Calu3 (cell line): Measurements from ENCODE around the gene BSND. TPM values are rescaled to one million over a fixed set of nuclear protein-coding genes. Genes with fewer than 3 reads are reported as not detected.
A peak's percentile ranks its signal among the peaks of the same experiment; 100 is the strongest.

Experiments
- BruUV-seq: library from RNA; stranded (reverse); fragments of 400-500 nt; replicated peaks from 2 replicates; lab custom pipeline; 2021; lab: Mats Ljungman, UMichigan
- CTCF ChIA-PET: fragments of 300-600 bp; sonication (Branson Sonifier 250); formaldehyde crosslinking; loops from one replicate; lab custom pipeline; 2022; ENCODE audit warnings: antibody characterized with exemption; lab: Charles Lee
- DNase-seq: peaks from one replicate; pipeline ENCODE4 v3.0.0; 2022
- H3K27ac Mint-ChIP-seq: one replicate; pipeline ENCODE4 v1.8.0; 2022; ENCODE audit warnings: mixed read lengths; ENCODE audit not compliant: unreplicated experiment
- H3K27me3 Mint-ChIP-seq: one replicate; pipeline ENCODE4 v1.8.0; 2022; ENCODE audit warnings: mixed read lengths; ENCODE audit not compliant: unreplicated experiment
- H3K36me3 Mint-ChIP-seq: one replicate; pipeline ENCODE4 v1.8.0; 2022; ENCODE audit warnings: mild to moderate bottlenecking, moderate library complexity, mixed read lengths; ENCODE audit not compliant: insufficient read depth, unreplicated experiment
- H3K4me1 Mint-ChIP-seq: one replicate; pipeline ENCODE4 v1.8.0; 2022; ENCODE audit warnings: mild to moderate bottlenecking, low read depth, mixed read lengths; ENCODE audit not compliant: unreplicated experiment
- H3K4me3 Mint-ChIP-seq: one replicate; pipeline ENCODE4 v1.8.0; 2022; ENCODE audit warnings: mild to moderate bottlenecking, low read depth, moderate library complexity, mixed read lengths; ENCODE audit not compliant: unreplicated experiment
- H3K9me3 Mint-ChIP-seq: one replicate; pipeline ENCODE4 v1.8.0; 2022; ENCODE audit warnings: low read depth, mixed read lengths; ENCODE audit not compliant: unreplicated experiment
- intact Hi-C: fragments of 100-400 bp; cut with micrococcal nuclease; formaldehyde crosslinking; loops from one replicate; pipeline ENCODE4 v1.10.0; 2022; ENCODE audit not compliant: unreplicated experiment
- total RNA-seq: library from RNA; stranded (reverse); gene quantifications from 2 replicates; pipeline ENCODE4 v1.2.3, GENCODE V29; 2022
- TF ChIP-seq, protein P1 (sequence below): fragments of 200-600 bp; IDR thresholded peaks from one replicate; pipeline ENCODE4 v1.8.0; 2022; ENCODE audit warnings: antibody characterized with exemption; ENCODE audit not compliant: unreplicated experiment

Gene BSND
- total RNA-seq, 1 experiment from 2014 or later: not detected

- Mint-ChIP-seq H3K36me3 (no peaks in the 10 kb centered on the region), H3K4me3 (no peak overlapping the region), H3K9me3 (peaks cover 2% of the 10 kb centered on the region), H3K27me3 (no peaks in the 10 kb centered on the region), H3K4me1 (peaks cover 53% of the 10 kb centered on the region), H3K27ac (no peak overlapping the region)
- BruUV-seq: no TSS peak
- CTCF ChIA-PET: interaction anchor here (0.6 to 2.3 kb wide), 5 partner anchors 38 to 333 kb away, joined by 3 to 43 read pairs (median 9); no protein-coding TSS in a partner anchor
- TF ChIP-seq, protein P1, sequence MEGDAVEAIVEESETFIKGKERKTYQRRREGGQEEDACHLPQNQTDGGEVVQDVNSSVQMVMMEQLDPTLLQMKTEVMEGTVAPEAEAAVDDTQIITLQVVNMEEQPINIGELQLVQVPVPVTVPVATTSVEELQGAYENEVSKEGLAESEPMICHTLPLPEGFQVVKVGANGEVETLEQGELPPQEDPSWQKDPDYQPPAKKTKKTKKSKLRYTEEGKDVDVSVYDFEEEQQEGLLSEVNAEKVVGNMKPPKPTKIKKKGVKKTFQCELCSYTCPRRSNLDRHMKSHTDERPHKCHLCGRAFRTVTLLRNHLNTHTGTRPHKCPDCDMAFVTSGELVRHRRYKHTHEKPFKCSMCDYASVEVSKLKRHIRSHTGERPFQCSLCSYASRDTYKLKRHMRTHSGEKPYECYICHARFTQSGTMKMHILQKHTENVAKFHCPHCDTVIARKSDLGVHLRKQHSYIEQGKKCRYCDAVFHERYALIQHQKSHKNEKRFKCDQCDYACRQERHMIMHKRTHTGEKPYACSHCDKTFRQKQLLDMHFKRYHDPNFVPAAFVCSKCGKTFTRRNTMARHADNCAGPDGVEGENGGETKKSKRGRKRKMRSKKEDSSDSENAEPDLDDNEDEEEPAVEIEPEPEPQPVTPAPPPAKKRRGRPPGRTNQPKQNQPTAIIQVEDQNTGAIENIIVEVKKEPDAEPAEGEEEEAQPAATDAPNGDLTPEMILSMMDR: no peak
- intact Hi-C loops: loop anchor here (2.0 kb wide), 1 partner anchor 19 kb away; no protein-coding TSS in a partner anchor
- no peak for DNase-seq
Measured at GRCh38 chr1:54951810-54952226, 46.9 kb upstream of the BSND start.

DNA sequence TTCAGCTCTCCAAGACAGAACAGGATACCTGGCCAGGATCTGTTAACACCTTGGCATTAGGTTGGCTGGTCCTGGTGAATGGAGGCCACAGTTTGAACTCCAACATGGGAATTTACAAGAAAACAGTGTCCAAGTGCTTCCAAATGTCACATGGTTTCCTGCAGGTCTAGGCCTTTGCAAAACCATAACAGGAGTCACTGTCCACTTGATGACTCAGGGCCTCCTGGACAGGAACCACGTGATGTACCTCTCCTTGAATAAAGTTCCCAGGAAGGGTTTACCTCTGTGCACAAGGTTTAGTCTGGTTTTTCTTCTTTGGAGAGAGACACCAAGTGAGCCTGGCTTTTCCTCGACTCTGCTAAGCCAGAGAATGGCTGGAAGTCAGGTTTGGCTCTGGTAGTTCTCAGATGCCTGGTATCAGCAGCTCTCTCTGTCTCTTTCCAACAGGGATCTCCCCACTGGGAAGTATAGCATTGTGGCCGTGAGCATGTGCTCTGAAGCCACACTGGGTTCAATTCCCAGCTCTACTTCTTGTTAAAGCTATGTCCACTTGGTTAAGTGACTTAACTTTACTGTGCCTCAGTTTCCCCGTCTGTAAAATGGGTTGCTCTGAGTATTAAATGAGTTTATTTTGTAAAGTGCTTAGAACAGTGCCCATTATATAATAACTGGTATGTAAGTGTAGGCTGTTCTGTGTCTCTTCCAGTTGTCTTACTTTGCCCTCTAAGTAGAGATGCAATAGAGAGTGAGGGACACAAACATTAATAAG is 45.6 kb upstream of the BSND start:
- Mint-ChIP-seq H3K27me3 (no peaks in the 10 kb centered on the region), H3K4me1 (peaks cover 53% of the 10 kb centered on the region), H3K4me3 (no peak overlapping the region), H3K9me3 (peaks cover 8% of the 10 kb centered on the region), H3K27ac (no peak overlapping the region), H3K36me3 (no peaks in the 10 kb centered on the region)
- DNase-seq: peak; percentile 42
- CTCF ChIA-PET: interaction anchor here (1.3 kb wide), 1 partner anchor 69 kb away, joined by 4 read pairs; no protein-coding TSS in a partner anchor
- BruUV-seq: no TSS peak
- TF ChIP-seq, protein P1: no peak
- intact Hi-C loops: no loop called here

DNA sequence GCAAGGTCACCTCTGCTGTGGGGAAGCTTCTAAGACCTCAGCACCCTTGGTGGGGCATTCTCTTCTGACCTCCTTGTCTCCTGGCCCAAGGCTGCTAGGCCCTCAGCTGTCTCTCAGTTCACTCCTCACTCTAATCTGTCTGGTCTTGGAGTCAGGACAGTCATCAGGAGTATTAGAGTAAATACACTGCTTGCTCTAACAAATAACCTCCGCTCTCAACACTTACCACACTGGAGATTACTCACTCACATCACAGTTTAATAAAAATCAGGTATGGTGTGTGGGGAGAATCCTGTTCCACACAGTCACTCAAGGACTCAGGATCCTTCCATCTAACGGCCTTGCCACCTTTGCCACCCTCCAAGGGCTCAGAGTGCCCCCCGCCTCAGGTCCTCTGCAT is 44.9 kb upstream of the BSND start:
- BruUV-seq: no TSS peak
- H3K27ac Mint-ChIP-seq: no peak overlapping the region
- H3K9me3 Mint-ChIP-seq: peaks cover 8% of the 10 kb centered on the region
- DNase-seq: no peak
- CTCF ChIA-PET: no interaction called here
- H3K4me3 Mint-ChIP-seq: no peak overlapping the region
- no peaks in the 10 kb centered on the region for H3K36me3 Mint-ChIP-seq
- TF ChIP-seq, protein P1: no peak
- H3K27me3 Mint-ChIP-seq: no peaks in the 10 kb centered on the region
- intact Hi-C loops: no loop called here
- H3K4me1 Mint-ChIP-seq: peaks cover 53% of the 10 kb centered on the region

GRCh38 chr1:54955359-54955758 is 43.4 kb upstream of the BSND start:
- H3K9me3 Mint-ChIP-seq: peaks cover 8% of the 10 kb centered on the region
- CTCF ChIA-PET: interaction anchor here (0.9 kb wide), 1 partner anchor 67 kb away, joined by 3 read pairs; no protein-coding TSS in a partner anchor
- H3K36me3 Mint-ChIP-seq: no peaks in the 10 kb centered on the region
- no peak for DNase-seq
- TF ChIP-seq, protein P1: no peak
- H3K4me3 Mint-ChIP-seq: no peak overlapping the region
- peak overlapping the region; percentile 16 for H3K27ac Mint-ChIP-seq
- no peaks in the 10 kb centered on the region for H3K27me3 Mint-ChIP-seq
- peaks cover 46% of the 10 kb centered on the region for H3K4me1 Mint-ChIP-seq
- BruUV-seq: no TSS peak
- intact Hi-C loops: no loop called here
